Progenitor cell of endocrine pancreas (in vitro differentiated cells): ENCODE results near the gene DCAF11. TPM values are rescaled to one million over a fixed set of nuclear protein-coding genes. Genes with fewer than 3 reads are reported as not detected.

Experiments used
- microRNA-seq: library from miRNA; unstranded; fragments of <30 nt; microRNA quantifications from one replicate; pipeline ENCODE4 v1.1.0, GENCODE V29; 2020; ENCODE audit warnings: borderline number of aligned reads; ENCODE audit not compliant: unreplicated experiment
- total RNA-seq: library from RNA; stranded (reverse); gene quantifications from 2 replicates; pipeline ENCODE4 v1.2.1, GENCODE V29; 2021

Gene DCAF11
- total RNA-seq, 1 donor from 2014 or later = 79.7 TPM

Small RNA genes lying within 50 kb of the gene (microRNA-seq; reads per million reads assigned to microRNA genes)
- gene MIR7703 = not detected

Other genes with a start within 250 kb of the DCAF11 start
- 17.1 and 19.6 TPM in 2 replicates for gene DHRS4, start 161.0 kb upstream of the DCAF11 start, total RNA-seq
- 12.2 and 14.0 TPM in 2 replicates for gene DHRS4L2, start 125.8 kb upstream of the DCAF11 start, total RNA-seq
- gene CARMIL3, start 62.8 kb upstream of the DCAF11 start, total RNA-seq = 4.3 and 4.9 TPM in 2 replicates
- not detected in 2 replicates for gene CPNE6, start 43.2 kb upstream of the DCAF11 start, total RNA-seq
- 29.7 and 34.7 TPM in 2 replicates for gene PCK2, start 20.5 kb upstream of the DCAF11 start, total RNA-seq
- 2.3 and 2.8 TPM in 2 replicates for gene NRL, start 172 bp downstream of the DCAF11 start, total RNA-seq
- 1.7 and 1.9 TPM in 2 replicates for gene FITM1, start 15.9 kb downstream of the DCAF11 start, total RNA-seq
- 101 and 103 TPM in 2 replicates for gene PSME1, start 21.4 kb downstream of the DCAF11 start, total RNA-seq
- gene EMC9, start 26.8 kb downstream of the DCAF11 start, total RNA-seq = 22.8 and 22.9 TPM in 2 replicates
- gene PSME2, start 31.8 kb downstream of the DCAF11 start, total RNA-seq = 118 and 120 TPM in 2 replicates
- gene RNF31, start 32.7 kb downstream of the DCAF11 start, total RNA-seq = 99.3 and 104 TPM in 2 replicates
- gene IRF9, start 46.5 kb downstream of the DCAF11 start, total RNA-seq = 57.4 and 62.4 TPM in 2 replicates
- gene REC8, start 57.3 kb downstream of the DCAF11 start, total RNA-seq = 380 and 408 TPM in 2 replicates
- 54.9 and 56.4 TPM in 2 replicates for gene IPO4, start 74.0 kb downstream of the DCAF11 start, total RNA-seq
- 52.9 and 56.2 TPM in 2 replicates for gene TM9SF1, start 80.7 kb downstream of the DCAF11 start, total RNA-seq
- 0.29 TPM in 1 of 2 replicates, not detected in the other for gene TSSK4, start 90.9 kb downstream of the DCAF11 start, total RNA-seq
- 53.7 and 54.3 TPM in 2 replicates for gene CHMP4A, start 98.7 kb downstream of the DCAF11 start, total RNA-seq
- 15.2 and 17.7 TPM in 2 replicates for gene MDP1, start 101.3 kb downstream of the DCAF11 start, total RNA-seq
- gene NEDD8, start 117.6 kb downstream of the DCAF11 start, total RNA-seq = 161 TPM in 2 replicates
- 73.6 and 86.2 TPM in 2 replicates for gene GMPR2, start 118.2 kb downstream of the DCAF11 start, total RNA-seq
- gene TINF2, start 127.8 kb downstream of the DCAF11 start, total RNA-seq = 56.7 and 59.2 TPM in 2 replicates
- 5.8 and 7.0 TPM in 2 replicates for gene TGM1, start 148.4 kb downstream of the DCAF11 start, total RNA-seq
- gene RABGGTA, start 156.8 kb downstream of the DCAF11 start, total RNA-seq = 25.9 and 33.1 TPM in 2 replicates
- 33.4 and 34.4 TPM in 2 replicates for gene DHRS1, start 185.0 kb downstream of the DCAF11 start, total RNA-seq
- 32.4 and 32.6 TPM in 2 replicates for gene NOP9, start 185.1 kb downstream of the DCAF11 start, total RNA-seq
- 1.9 and 3.0 TPM in 2 replicates for gene CIDEB, start 193.2 kb downstream of the DCAF11 start, total RNA-seq
- 11.0 and 11.3 TPM in 2 replicates for gene LTB4R2, start 195.4 kb downstream of the DCAF11 start, total RNA-seq
- 8.4 TPM in 2 replicates for gene LTB4R, start 196.7 kb downstream of the DCAF11 start, total RNA-seq
- 0.46 and 0.75 TPM in 2 replicates for gene ADCY4, start 220.3 kb downstream of the DCAF11 start, total RNA-seq
- gene RIPK3, start 225.2 kb downstream of the DCAF11 start, total RNA-seq = 0.62 and 1.5 TPM in 2 replicates